Posterior vena cava (tissue), 2 donors: ENCODE data around the gene TRPV4. TPM values are rescaled to one million over a fixed set of nuclear protein-coding genes. Genes with fewer than 3 reads are reported as not detected.

ENCODE experiments used
- DNase-seq: peaks from one replicate; pipeline ENCODE4 v3.0.0-alpha.2; 2020; ENCODE audit warnings: low spot score
- intact Hi-C, 2 donors: fragments of 100-400 bp; cut with DNase I; formaldehyde crosslinking; loops; one replicate each; pipeline versions ENCODE4 v1.14.1 to v1.14.2; 2022 to 2023
- microRNA-seq, 2 donors: library from miRNA; unstranded; fragments of <30 nt; microRNA quantifications; one replicate each; pipeline ENCODE4 v1.2.0, GENCODE V29; 2020 to 2021; ENCODE audit warnings: borderline microRNAs expressed in 2 of 2
- total RNA-seq, 2 donors: library from RNA; stranded (reverse); fragmentation: NEBNext Ultra II Directional; extraction: Animal tissue kit (Norgen Biotek cat#: 25700); gene quantifications; one replicate each; pipeline ENCODE4 v1.2.1, GENCODE V29; 2021
- donor health status: DM: yes; HTN: yes; CAD: no.
- donor health status: DM: yes; HTN: yes; CAD: no.

The TRPV4 gene
- total RNA-seq, 2 donors from 2014 or later = 1.1 to 2.0 TPM

DNA sequence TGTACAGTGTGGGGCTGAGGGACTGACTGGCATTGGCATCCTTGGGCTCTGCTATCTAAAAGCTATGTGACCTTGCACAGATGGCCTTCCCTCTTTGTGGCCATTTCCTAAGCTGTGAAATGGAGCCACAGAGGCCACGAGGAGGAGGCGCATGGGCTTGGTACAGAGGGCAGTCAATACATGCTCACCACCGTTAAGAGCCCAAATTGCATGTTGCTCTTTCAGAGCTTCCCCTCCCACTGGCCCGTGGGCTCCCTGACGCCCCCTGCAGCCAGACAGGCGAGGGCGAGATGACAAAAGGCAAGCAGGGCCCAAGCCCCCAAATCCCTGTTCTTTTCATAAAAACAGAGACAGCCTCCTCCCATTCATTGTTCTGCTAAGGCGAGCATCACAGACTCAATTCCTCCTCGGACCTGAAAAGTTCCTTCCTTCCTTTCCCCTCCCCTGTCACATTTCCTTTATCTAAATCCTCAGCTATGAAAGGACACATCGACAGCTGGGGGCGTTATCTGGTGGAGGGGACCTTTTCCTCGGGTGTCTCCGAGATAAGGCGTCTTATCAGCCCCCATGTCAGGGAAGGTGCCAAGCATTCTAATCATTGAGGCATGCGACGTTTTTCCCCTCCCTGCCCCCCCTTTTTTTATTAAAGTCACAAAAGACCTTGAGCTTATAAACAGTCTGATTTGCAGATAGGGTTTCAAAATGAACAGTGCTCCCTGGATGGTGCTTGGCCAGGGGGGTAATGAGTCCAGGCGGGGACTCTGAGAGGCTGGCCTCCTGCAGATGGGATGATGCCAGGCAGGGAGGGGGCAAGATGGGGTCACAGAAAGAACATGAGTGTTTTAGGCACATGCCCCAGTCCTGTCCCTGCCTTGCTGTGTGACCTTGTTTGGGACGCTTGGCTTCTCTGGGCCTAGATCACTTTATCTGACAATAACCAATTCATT lies 93.2 kb downstream of the TRPV4 start:
- intact Hi-C loops = loop anchor here in 1 of 2 donors (1.0 kb wide), 1 partner anchor 28 kb away; no protein-coding TSS in a partner anchor
- peak; percentile 42 for DNase-seq

GRCh38 chr12:109738878-109739665 lies 94.1 kb downstream of the TRPV4 start:
- intact Hi-C loops = no loop called here
- peak; percentile 58 for DNase-seq

DNA sequence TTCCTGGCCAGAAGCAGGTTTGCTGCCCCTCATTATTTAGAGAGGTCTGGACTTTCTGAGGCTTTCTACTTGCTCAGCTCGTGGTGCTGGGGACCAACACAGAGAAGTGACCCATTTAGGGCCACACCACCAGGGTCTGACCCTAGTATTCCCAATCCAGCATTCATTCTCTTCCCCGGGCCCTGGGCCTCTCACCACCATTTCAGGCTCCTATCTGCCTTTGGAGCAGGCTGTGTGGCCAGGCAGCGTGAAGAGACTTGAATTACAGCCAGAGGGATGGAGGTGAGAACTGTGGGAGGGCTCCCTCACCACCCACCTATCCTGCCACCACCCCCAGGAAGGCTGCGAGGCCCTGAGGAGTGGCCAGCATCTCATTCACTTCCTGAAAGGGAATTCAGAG lies 95.0 kb downstream of the TRPV4 start:
- intact Hi-C loops = no loop called here
- peak; percentile 42 for DNase-seq

GRCh38 chr12:109737631-109738030 lies 95.6 kb downstream of the TRPV4 start:
- DNase-seq = peak; percentile 2
- intact Hi-C loops = no loop called here

DNA sequence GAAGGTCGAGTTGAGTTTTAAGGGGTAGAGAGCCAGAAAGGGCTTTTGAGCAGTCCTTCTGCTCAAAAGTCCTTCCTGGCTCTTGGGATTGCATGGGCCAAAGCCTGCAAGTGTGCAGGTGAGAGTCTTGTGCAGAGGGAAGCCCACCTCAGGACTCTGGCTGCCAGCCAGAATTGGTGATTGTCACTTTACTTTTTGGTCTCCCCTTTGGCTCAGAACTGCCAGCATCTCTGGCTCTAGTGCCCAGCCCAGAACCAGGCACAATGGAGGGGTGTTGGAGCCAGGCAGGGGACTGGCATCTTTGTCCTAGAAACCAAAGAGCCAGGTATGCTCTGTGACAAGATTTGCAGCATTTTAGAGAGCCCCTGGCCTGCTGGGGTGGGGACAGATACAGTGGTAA lies 96.1 kb downstream of the TRPV4 start:
- DNase-seq = peak; percentile 48
- intact Hi-C loops = no loop called here

DNA sequence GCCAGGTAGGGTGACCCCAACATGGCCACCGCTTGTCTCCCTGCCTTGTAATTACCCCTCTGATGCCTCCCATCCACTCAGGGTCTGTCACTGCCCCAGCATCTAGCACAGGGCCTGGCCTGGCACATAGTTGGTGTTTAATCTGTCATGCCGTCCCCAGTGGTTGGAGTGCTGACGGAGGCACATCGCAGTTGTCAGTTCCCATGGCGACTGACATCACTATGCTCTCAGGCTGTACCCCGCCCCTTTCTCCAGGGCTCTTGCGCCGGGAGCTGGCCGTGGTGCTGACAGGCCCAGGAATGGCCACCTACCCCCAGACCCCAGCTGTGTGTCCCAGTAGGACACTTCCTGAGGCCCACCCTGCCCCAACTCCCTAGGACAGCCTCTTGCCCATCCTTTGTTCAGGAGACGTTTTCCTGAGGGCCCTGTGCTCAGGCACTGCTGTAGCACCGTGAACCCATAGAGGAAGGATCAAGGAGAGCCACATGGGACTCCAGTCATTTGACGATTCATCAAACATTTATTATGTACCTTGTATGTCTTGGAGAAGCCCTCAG lies 96.6 kb downstream of the TRPV4 start:
- intact Hi-C loops = no loop called here
- peak; percentile 76 for DNase-seq

DNA sequence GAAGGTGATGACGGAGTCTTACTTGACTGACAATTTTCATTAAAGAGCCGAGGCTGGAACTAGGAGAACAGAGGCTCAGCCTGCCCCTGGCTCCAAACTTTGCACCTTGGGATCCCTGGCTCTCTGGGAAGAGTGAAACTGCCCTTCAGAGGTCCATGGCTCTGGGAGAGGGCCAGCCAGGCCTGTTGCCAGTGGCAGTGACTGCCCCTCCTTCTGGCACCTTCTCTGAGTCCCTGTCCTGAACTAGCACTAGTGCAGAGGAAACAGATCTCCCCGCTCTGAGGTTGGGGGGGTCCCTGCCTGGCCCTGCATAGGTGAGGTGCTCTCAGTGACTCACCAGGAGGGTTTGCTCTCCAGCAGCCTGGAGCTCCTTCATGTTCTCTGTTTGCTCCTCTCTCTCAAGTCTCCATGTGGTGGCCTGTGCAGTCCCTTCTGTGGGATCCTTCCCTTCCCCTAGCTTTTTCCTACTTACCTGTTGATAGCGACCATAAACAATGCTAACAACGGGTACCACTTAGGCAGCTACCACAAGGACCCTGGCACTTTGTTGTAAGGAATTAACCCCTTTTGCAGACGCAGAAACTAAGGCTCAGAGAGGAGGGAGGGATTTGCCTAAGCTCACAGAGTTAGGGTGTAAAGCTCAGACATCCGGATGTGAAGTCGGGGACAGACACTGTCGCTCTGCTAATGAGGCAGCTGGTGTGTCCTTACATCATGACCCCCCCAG lies 97.2 kb downstream of the TRPV4 start:
- peak; percentile 26 for DNase-seq
- intact Hi-C loops = no loop called here

DNA sequence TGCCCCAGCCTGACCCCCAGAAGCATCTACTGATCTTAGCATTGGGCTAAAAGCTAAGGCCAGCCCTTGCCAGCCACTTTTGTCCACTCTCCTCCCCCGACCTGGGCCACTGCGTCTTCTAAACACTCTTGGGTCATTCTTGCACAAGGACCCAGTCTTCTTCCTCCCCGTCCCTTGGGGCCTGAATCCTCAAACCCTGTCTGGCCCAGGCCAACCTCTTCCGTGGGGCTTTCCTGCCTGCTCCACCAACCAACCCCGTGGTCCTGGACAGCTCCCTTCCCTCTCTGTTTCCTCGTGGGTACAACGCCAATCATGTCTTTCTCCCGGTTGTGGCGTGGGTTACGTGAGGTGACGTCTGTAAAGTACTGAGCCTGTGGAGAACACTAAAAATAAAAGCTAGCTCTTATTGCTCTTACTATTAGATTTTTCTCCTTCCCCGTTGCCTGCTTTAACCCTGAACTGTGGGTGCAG lies 98.1 kb downstream of the TRPV4 start:
- intact Hi-C loops = no loop called here
- peak; percentile 48 for DNase-seq

DNA sequence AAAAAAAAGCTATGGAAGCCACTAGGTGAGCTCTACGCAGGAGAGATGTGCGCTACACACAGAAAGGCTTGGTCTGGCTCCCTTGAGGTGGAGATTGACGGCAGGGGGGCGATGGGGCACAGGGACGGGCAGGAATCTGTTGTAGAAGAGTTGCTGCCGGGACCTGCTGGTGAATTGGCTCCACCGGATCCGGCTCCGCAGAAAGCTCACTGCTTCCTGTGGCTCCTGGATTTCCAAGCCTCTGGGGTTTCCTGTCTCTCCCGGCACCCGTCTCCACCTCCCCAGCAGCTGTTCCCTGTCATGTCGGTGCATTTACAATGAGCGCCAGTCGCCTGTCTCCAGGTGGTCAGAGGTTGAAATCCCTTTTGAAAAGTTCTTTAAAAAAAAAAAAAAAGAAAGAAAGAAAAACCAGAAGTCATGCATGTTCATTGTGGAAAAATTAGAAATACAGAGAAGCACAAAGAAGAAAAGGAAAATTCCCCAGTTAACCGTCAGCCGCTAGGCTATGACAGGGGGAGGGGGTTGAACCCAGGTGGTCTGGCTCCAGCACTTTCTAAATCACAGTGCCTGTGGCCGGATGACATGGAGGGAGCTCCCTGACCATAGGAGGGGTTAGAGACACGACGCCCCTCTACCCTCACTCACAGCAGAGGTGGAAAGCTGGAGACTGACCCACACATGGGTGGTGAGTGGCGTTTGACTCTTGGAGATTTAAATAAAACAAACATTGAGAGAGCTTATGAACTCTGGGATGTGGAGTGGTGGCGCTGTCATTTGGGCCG lies 98.8 kb downstream of the TRPV4 start:
- intact Hi-C loops = no loop called here
- DNase-seq = peak; percentile 58

Small RNAs within 50 kb of the gene (microRNA-seq; reads per million reads assigned to microRNA genes)
- 0 reads per million in 2 donors for gene MIR4497

Other genes starting within 250 kb of the TRPV4 start
- gene FAM222A, start 119.6 kb downstream of the TRPV4 start, total RNA-seq = under 1 TPM; 0.62 to 0.79 TPM
- 10 to 100 TPM; 34.9 to 36.4 TPM for gene GLTP, start 47.1 kb upstream of the TRPV4 start, total RNA-seq
- 10 to 100 TPM in 1 of 2 donors, 1 to 10 TPM in 1; 9.3 to 13.8 TPM for gene TCHP, start 66.9 kb upstream of the TRPV4 start, total RNA-seq
- 10 to 100 TPM; 44.9 to 48.0 TPM for gene GIT2, start 163.0 kb upstream of the TRPV4 start, total RNA-seq
- 10 to 100 TPM; 54.0 to 55.2 TPM for gene ANKRD13A, start 166.0 kb upstream of the TRPV4 start, total RNA-seq
- gene C12orf76, start 215.1 kb upstream of the TRPV4 start, total RNA-seq = 1 to 10 TPM; 6.7 to 9.2 TPM